GM12878 (cell line): ENCODE measurements around the gene PAPSS2. TPM values are rescaled to one million over a fixed set of nuclear protein-coding genes. Genes with fewer than 3 reads are reported as not detected.
"Not testable (repeated sequence)": the region's sequence is repeated elsewhere in the genome, so short reads cannot be mapped to it uniquely, and the experiment has no call there.

ENCODE experiments used
- ATAC-seq: fragments of 200-7000 bp; cut with Tn5 transposase; 3 replicates; pipeline ENCODE4 v1.9.1; 2020; ENCODE audit warnings: mild to moderate bottlenecking, moderate library complexity
- BruUV-seq: library from RNA; stranded (reverse); fragments of 400-500 nt; replicated peaks from 2 replicates; lab custom pipeline; 2021; lab: Mats Ljungman, UMichigan
- CTCF ChIA-PET: fragments of 300-600 bp; sonication (Branson Sonifier 250); formaldehyde crosslinking; extraction: SDS; loops from one replicate; lab custom pipeline; 2021; ENCODE audit warnings: inconsistent platforms; lab: Yijun Ruan, JAX
- POLR2A ChIA-PET: fragments of 350-600 bp; formaldehyde crosslinking; extraction: SDS; loops from one replicate; lab custom pipeline; 2021; ENCODE audit warnings: inconsistent platforms; lab: Charles Lee
- RAD21 ChIA-PET: fragments of 300-600 bp; sonication (Branson Sonifier 250); formaldehyde crosslinking; loops from one replicate; lab custom pipeline; 2023; ENCODE audit warnings: antibody characterized with exemption; ENCODE audit not compliant: unreplicated experiment; lab: Charles Lee
- SMC1A ChIA-PET: fragments of 300-600 bp; sonication (Branson Sonifier 250); formaldehyde crosslinking; loops from one replicate; lab custom pipeline; 2023; ENCODE audit not compliant: unreplicated experiment, uncharacterized antibody; lab: Charles Lee
- DNase-seq: peaks from one replicate; pipeline ENCODE4 v3.0.0-alpha.2; 2011; ENCODE audit warnings: low read depth, low spot score
- FAIRE-seq: peaks from 3 replicates; lab custom pipeline; 2011; peaks lifted over from hg19 to GRCh38; lab: Jason Lieb, UNC
- H2AFZ ChIP-seq: 2 replicates; pipeline ENCODE4 v1.6.0; 2011; ENCODE audit warnings: low read depth, low read length, control low read depth; ENCODE audit not compliant: control insufficient read depth
- H3K27ac ChIP-seq: 2 replicates; pipeline ENCODE4 v1.5.1; 2011; ENCODE audit warnings: control low read depth; ENCODE audit not compliant: control insufficient read depth, insufficient read depth
- H3K27me3 ChIP-seq, 2 experiments: replicated peaks in 1 of 2; 2 replicates each; pipeline versions ENCODE4 v1.6.0 to v1.6.1; 2011; ENCODE audit warnings: low read length in 1 of 2; ENCODE audit not compliant: control insufficient read depth in 2 of 2, insufficient read depth in 2 of 2
- H3K36me3 ChIP-seq, 2 experiments: 2 replicates each; pipeline ENCODE4 v1.5.1; 2011; ENCODE audit warnings: low read length in 1 of 2; ENCODE audit not compliant: control insufficient read depth in 2 of 2, insufficient read depth in 2 of 2
- H3K4me1 ChIP-seq: 2 replicates; pipeline ENCODE4 v1.6.1; 2011; ENCODE audit warnings: mild to moderate bottlenecking, low read length, moderate library complexity, mixed read lengths; ENCODE audit not compliant: control insufficient read depth, insufficient read depth
- H3K4me2 ChIP-seq: 2 replicates; pipeline ENCODE4 v1.6.0; 2011; ENCODE audit warnings: control low read depth; ENCODE audit not compliant: control insufficient read depth, insufficient read depth
- H3K4me3 ChIP-seq: fragments of 200-600 bp; sonication (generic); 2 replicates; pipeline ENCODE4 v1.5.1; 2016
- H3K79me2 ChIP-seq: 2 replicates; pipeline ENCODE4 v1.6.0; 2011; ENCODE audit warnings: low read length; ENCODE audit not compliant: control insufficient read depth, insufficient read depth
- H3K9ac ChIP-seq: 2 replicates; pipeline ENCODE4 v1.8.0; 2011; ENCODE audit warnings: low read length, control low read depth, mixed read lengths; ENCODE audit not compliant: control insufficient read depth, insufficient read depth
- H3K9me3 ChIP-seq: replicated peaks from 3 replicates; pipeline ENCODE4 v1.5.1; 2011; ENCODE audit warnings: mild to moderate bottlenecking, low read length; ENCODE audit not compliant: control insufficient read depth, insufficient read depth
- H4K20me1 ChIP-seq: 2 replicates; pipeline ENCODE4 v1.6.0; 2011; ENCODE audit not compliant: control insufficient read depth, insufficient read depth
- CBX5 ChIP-seq: sonication (generic); IDR thresholded peaks from 2 replicates; pipeline ENCODE4 v1.6.1; 2016; ENCODE audit warnings: low read depth, moderate library complexity, mild to moderate bottlenecking, inconsistent platforms
- ELK1 ChIP-seq: IDR thresholded peaks from 2 replicates; pipeline ENCODE4 v1.6.1; 2012; ENCODE audit warnings: low read depth, low read length, improper control_type of control experiment
- TCF7 ChIP-seq: IDR thresholded peaks from 2 replicates; pipeline ENCODE4 v1.6.1; 2014; ENCODE audit warnings: antibody characterized with exemption, borderline replicate concordance
- ZBTB11 ChIP-seq: fragments of 450-650 bp; formaldehyde crosslinking; IDR thresholded peaks from 2 replicates; pipeline ENCODE4 v1.5.0; 2022; ENCODE audit warnings: mild to moderate bottlenecking, missing genetic modification characterization
- WGBS: methylation state at CpG from one replicate; pipeline ENCODE4 v1.1.6; 2016; ENCODE audit warnings: low lambda C conversion rate; ENCODE audit not compliant: insufficient replicate concordance, insufficient coverage; ENCODE audit errors: missing lambda C conversion rate; 5-methylcytosine and 5-hydroxymethylcytosine counted together
- in situ Hi-C: fragments of 300-500 bp; cut with MboI; formaldehyde crosslinking; loops from 9 replicates; pipeline ENCODE4 v1.14.3; 2018; ENCODE audit warnings: mixed read lengths
- intact Hi-C: fragments of 100-400 bp; cut with micrococcal nuclease; formaldehyde crosslinking; loops from one replicate; pipeline ENCODE4 v1.14.2; 2022; ENCODE audit not compliant: unreplicated experiment
- polyA plus RNA-seq, 11 experiments: library from polyadenylated mRNA; depleted of rRNA in 4 of 11; unstranded in 6 of 11; stranded (reverse) in 5 of 11; fragments of >200 nt; fragmentation: Nextera tagmentation in 4 of 11; fragmentation: Illumina TruSeq in 1 of 11; extraction: Ambion mirVana in 4 of 11; extraction: Trizol in 1 of 11; gene quantifications; 1 replicate in 1 of 11; 2 replicates in 10 of 11; pipeline versions ENCODE4 v1.2.1 to v1.2.3, GENCODE V29; 2011 to 2016; ENCODE audit warnings: inconsistent platforms in 2 of 11, missing spikeins in 2 of 11, low read depth in 1 of 11
- total RNA-seq, 4 experiments: library from RNA; depleted of rRNA in 3 of 4; stranded (reverse); fragments of >200 nt in 3 of 4; fragmentation: Illumina TruSeq in 1 of 4; extraction: Trizol in 1 of 4; gene quantifications; 2 replicates each; pipeline versions ENCODE4 v1.2.1 to v1.2.3, GENCODE V29; 2013 to 2021

The PAPSS2 gene
- total and polyA plus RNA-seq, 10 of the 15 experiments (the other 5 are each of a cell fraction or from before 2014, with no cell fraction given), result 0.15 to 2.1 (median 0.37) TPM

GRCh38 chr10:87746911-87747310 is 87.2 kb downstream of the PAPSS2 start:
- H3K27me3 ChIP-seq, result no peaks in the 10 kb centered on the region
- H4K20me1 ChIP-seq, result no peaks in the 10 kb centered on the region
- WGBS, result 77% methylated on average over 4 of the region's 4 CpGs
- SMC1A ChIA-PET, result interaction anchor here (0.5 kb wide), 1 partner anchor 10 kb away, joined by 3 read pairs; no protein-coding TSS in a partner anchor
- POLR2A ChIA-PET, result interaction anchor here (0.5 kb wide), 1 partner anchor 187 kb away, joined by 3 read pairs; no protein-coding TSS in a partner anchor
- no peak overlapping the region for H3K4me2 ChIP-seq
- TF ChIP-seq TCF7 (no peak), ELK1 (no peak), ZBTB11 (CRISPR knock-in tag) (no peak), CBX5 (no peak)
- TF ChIP-seq, all 136 proteins: peak for 0
- in situ Hi-C loops, result loop anchor here (25.0 kb wide), 1 partner anchor 210 kb away; no protein-coding TSS in a partner anchor
- Histone ChIP-seq H3K4me3 (no peak overlapping the region), H3K79me2 (no peaks in the 10 kb centered on the region), H2AFZ (no peak overlapping the region), H3K4me1 (peaks cover 9% of the 10 kb centered on the region; the same call in 1 of the 2 replicates), H3K9me3 (no peaks in the 10 kb centered on the region), H3K27ac (no peak overlapping the region), H3K36me3 (no peaks in the 10 kb centered on the region), H3K9ac (no peak overlapping the region)
- DNase-seq (no peak), ATAC-seq (no peak), FAIRE-seq (no peak)
- BruUV-seq, result no TSS peak
- ChIA-PET CTCF (no interaction called here), RAD21 (no interaction called here)
- intact Hi-C loops, result no loop called here

- FAIRE-seq, SMC1A ChIA-PET, H3K27ac ChIP-seq, H3K36me3 ChIP-seq, H4K20me1 ChIP-seq, ATAC-seq, H3K79me2 ChIP-seq, H3K27me3 ChIP-seq, H2AFZ ChIP-seq, RAD21 ChIA-PET, H3K4me2 ChIP-seq, BruUV-seq, H3K4me1 ChIP-seq, H3K4me3 ChIP-seq, H3K9me3 ChIP-seq, DNase-seq, POLR2A ChIA-PET, H3K9ac ChIP-seq, intact Hi-C loops: not testable (repeated sequence)
- CTCF ChIA-PET, result interaction anchor here (1.0 kb wide), 1 partner anchor 9 kb away, joined by 3 read pairs; no protein-coding TSS in a partner anchor
- in situ Hi-C loops, result loop anchor here (25.0 kb wide), 1 partner anchor 211 kb away; no protein-coding TSS in a partner anchor
- 93% methylated on average over 4 of the region's 4 CpGs for WGBS
These were observed 88.6 kb downstream of the PAPSS2 start for GRCh38 chr10:87748244-87748643.
